GM06990 (cell line): ENCODE measurements around the gene PCDH17.

Source experiments
- DNase-seq: peaks from one replicate; pipeline ENCODE4 v3.0.0-alpha.2; 2011; ENCODE audit not compliant: insufficient read length; ENCODE audit errors: extremely low read depth
- H3K27me3 ChIP-seq: replicated peaks from 2 replicates; pipeline ENCODE4 v1.6.0; 2011; ENCODE audit warnings: low read length; ENCODE audit not compliant: control insufficient read depth, insufficient read depth
- H3K36me3 ChIP-seq: 2 replicates; pipeline ENCODE4 v1.5.1; 2011; ENCODE audit warnings: low read length; ENCODE audit not compliant: control insufficient read depth, insufficient read depth
- H3K4me3 ChIP-seq: replicated peaks from 2 replicates; pipeline ENCODE4 v1.5.1; 2011; ENCODE audit warnings: low read depth, mild to moderate bottlenecking, control low read depth, low read length
- CTCF ChIP-seq: IDR thresholded peaks from 2 replicates; pipeline ENCODE4 v1.5.1; 2011; ENCODE audit warnings: low read length, control low read depth, mild to moderate bottlenecking, inconsistent platforms; ENCODE audit not compliant: insufficient read depth, poor library complexity, severe bottlenecking

Gene PCDH17

GRCh38 chr13:57675526-57675925 is 44.0 kb downstream of the PCDH17 start:
- Histone ChIP-seq H3K36me3 (no peaks in the 10 kb centered on the region), H3K27me3 (no peaks in the 10 kb centered on the region), H3K4me3 (no peak overlapping the region)
- no peak for DNase-seq
- no peak for TF ChIP-seq CTCF

GRCh38 chr13:57680609-57681008 is 49.1 kb downstream of the PCDH17 start:
- Histone ChIP-seq H3K27me3 (no peaks in the 10 kb centered on the region), H3K36me3 (no peaks in the 10 kb centered on the region), H3K4me3 (no peak overlapping the region)
- no peak for TF ChIP-seq CTCF
- DNase-seq: no peak

GRCh38 chr13:57682128-57682716 is 50.7 kb downstream of the PCDH17 start:
- H3K27me3 ChIP-seq: no peaks in the 10 kb centered on the region
- no peak overlapping the region for H3K4me3 ChIP-seq
- TF ChIP-seq CTCF: no peak
- DNase-seq: no peak
- H3K36me3 ChIP-seq: no peaks in the 10 kb centered on the region

- Histone ChIP-seq H3K27me3 (no peaks in the 10 kb centered on the region), H3K4me3 (no peak overlapping the region), H3K36me3 (no peaks in the 10 kb centered on the region)
- TF ChIP-seq CTCF: no peak
- no peak for DNase-seq
Measured at GRCh38 chr13:57698851-57699250, 67.3 kb downstream of the PCDH17 start.

- no peak for DNase-seq
- no peaks in the 10 kb centered on the region for H3K36me3 ChIP-seq
- TF ChIP-seq CTCF: no peak
- no peaks in the 10 kb centered on the region for H3K27me3 ChIP-seq
- no peak overlapping the region for H3K4me3 ChIP-seq
Measured at GRCh38 chr13:57704031-57704430, 72.5 kb downstream of the PCDH17 start.

- Histone ChIP-seq H3K36me3 (no peaks in the 10 kb centered on the region), H3K27me3 (no peaks in the 10 kb centered on the region), H3K4me3 (no peak overlapping the region)
- no peak for DNase-seq
- TF ChIP-seq CTCF: no peak
Measured at GRCh38 chr13:57716295-57716694, 84.8 kb downstream of the PCDH17 start.
